ENCODE data around the gene JMJD7.

Gene JMJD7

GRCh38 chr15:41865490-41866055 is 37.7 kb downstream of the JMJD7 start:
- TF ChIP-seq CTCF (conservative IDR thresholded peaks at IDR 0.05; ENCODE audit: control insufficient read depth, insufficient read depth, low read depth, low read length): no peak
- no peak for DNase-seq (ENCODE audit: low read depth)
- no peak overlapping the region for H3K4me3 ChIP-seq (ENCODE audit: control insufficient read depth, low read depth, low read length)

- no peak for TF ChIP-seq CTCF (conservative IDR thresholded peaks at IDR 0.05; ENCODE audit: control insufficient read depth, insufficient read depth, low read depth, low read length)
- no peak for DNase-seq (ENCODE audit: low read depth)
- no peak overlapping the region for H3K4me3 ChIP-seq (ENCODE audit: control insufficient read depth, low read depth, low read length)
Measured at GRCh38 chr15:41866263-41866703, 38.4 kb downstream of the JMJD7 start.

GRCh38 chr15:41866872-41867579 is 39.1 kb downstream of the JMJD7 start:
- DNase-seq (ENCODE audit: low read depth): no peak
- TF ChIP-seq CTCF (conservative IDR thresholded peaks at IDR 0.05; ENCODE audit: control insufficient read depth, insufficient read depth, low read depth, low read length): no peak
- H3K4me3 ChIP-seq (ENCODE audit: control insufficient read depth, low read depth, low read length): no peak overlapping the region

GRCh38 chr15:41868321-41868720 is 40.4 kb downstream of the JMJD7 start:
- H3K4me3 ChIP-seq (ENCODE audit: control insufficient read depth, low read depth, low read length): no peak overlapping the region
- DNase-seq (ENCODE audit: low read depth): no peak
- TF ChIP-seq CTCF (conservative IDR thresholded peaks at IDR 0.05; ENCODE audit: control insufficient read depth, insufficient read depth, low read depth, low read length): no peak

- H3K4me3 ChIP-seq (ENCODE audit: control insufficient read depth, low read depth, low read length): no peak overlapping the region
Measured at GRCh38 chr15:41869770-41870688, 42.1 kb downstream of the JMJD7 start.

More at GRCh38 chr15:41869770-41870688, 42.1 kb downstream of the JMJD7 start:
- no peak for DNase-seq (ENCODE audit: low read depth)
- TF ChIP-seq CTCF (conservative IDR thresholded peaks at IDR 0.05; ENCODE audit: control insufficient read depth, insufficient read depth, low read depth, low read length): no peak
